Measurements from ENCODE around the gene ANO2. TPM values are rescaled to one million over a fixed set of nuclear protein-coding genes. Genes with fewer than 3 reads are reported as not detected.

The ANO2 gene
- total RNA-seq, 2 experiments from 2014 or later, result not detected

Other genes with a start within 250 kb of the ANO2 start
- under 1 TPM in 1 of 2 experiments, not detected in 1; 0.07 TPM for gene VWF, start 179.4 kb upstream of the ANO2 start, total RNA-seq

Measured in activated CD4-positive, alpha-beta T cell treated with anti-CD3 and anti-CD28 coated beads for 36 hours (primary cell).